Ammon's horn (tissue), 1 donor: ENCODE results near the gene OGFOD1.
A peak's percentile ranks its signal among the peaks of the same experiment; 100 is the strongest.

ENCODE experiments used
- DNase-seq: peaks from one replicate; pipeline ENCODE4 v3.0.0-alpha.2; 2016; ENCODE audit warnings: low spot score

OGFOD1 gene

GRCh38 chr16:56428091-56428490, 23.3 kb upstream of the OGFOD1 start:
- DNase-seq = no peak

- no peak for DNase-seq
Observed at GRCh38 chr16:56436258-56436657, 15.1 kb upstream of the OGFOD1 start.

GRCh38 chr16:56438038-56438437, 13.3 kb upstream of the OGFOD1 start:
- no peak for DNase-seq

- no peak for DNase-seq
Observed at GRCh38 chr16:56447286-56447685, 4.1 kb upstream of the OGFOD1 start.

- no peak for DNase-seq
Observed at GRCh38 chr16:56448005-56448404, 3.3 kb upstream of the OGFOD1 start.

GRCh38 chr16:56450275-56450985, 924 bp upstream of the OGFOD1 start:
- no peak for DNase-seq

GRCh38 chr16:56451753-56452689, 667 bp downstream of the OGFOD1 start:
- no peak for DNase-seq

- no peak for DNase-seq
Observed at GRCh38 chr16:56457927-56458470, 6.6 kb downstream of the OGFOD1 start.

GRCh38 chr16:56460101-56460500, 8.7 kb downstream of the OGFOD1 start:
- DNase-seq = peak; percentile 80

- no peak for DNase-seq
Observed at GRCh38 chr16:56462064-56462796, 10.9 kb downstream of the OGFOD1 start.

GRCh38 chr16:56463153-56463552, 11.8 kb downstream of the OGFOD1 start:
- DNase-seq = no peak

- no peak for DNase-seq
Observed at GRCh38 chr16:56466344-56466743, 15.0 kb downstream of the OGFOD1 start.

GRCh38 chr16:56468800-56469199, 17.4 kb downstream of the OGFOD1 start:
- DNase-seq = no peak

- no peak for DNase-seq
Observed at GRCh38 chr16:56469748-56470147, 18.4 kb downstream of the OGFOD1 start.

GRCh38 chr16:56470232-56470631, 18.9 kb downstream of the OGFOD1 start:
- no peak for DNase-seq

- no peak for DNase-seq
Observed at GRCh38 chr16:56470666-56471065, 19.3 kb downstream of the OGFOD1 start.

GRCh38 chr16:56475201-56475600, 23.8 kb downstream of the OGFOD1 start:
- no peak for DNase-seq

GRCh38 chr16:56477096-56477878, 25.9 kb downstream of the OGFOD1 start:
- peak; percentile 37 for DNase-seq

- DNase-seq = no peak
Observed at GRCh38 chr16:56478281-56479049, 27.1 kb downstream of the OGFOD1 start.

GRCh38 chr16:56479469-56479868, 28.1 kb downstream of the OGFOD1 start:
- DNase-seq = no peak
